Amniotic stem cell (primary cell): Measurements from ENCODE around the gene HSFX1.
"Not testable (repeated sequence)": the region's sequence is repeated elsewhere in the genome, so short reads cannot be mapped to it uniquely, and the experiment has no call there.

ENCODE experiments used
- DNase-seq: peaks from one replicate; lab custom pipeline; 2025; lab: John Stamatoyannopoulos, UW

Gene HSFX1

GRCh38 chrX:149773768-149774167, at the start of gene HSFX1:
Gene HSFX1, plus strand, starts transcription at chrX:149774068. Its CDS starts 614 bp downstream, at chrX:149774682.
- not testable (repeated sequence) for DNase-seq

- DNase-seq, result not testable (repeated sequence)
Measured at GRCh38 chrX:149727308-149727707, 46.6 kb upstream of the HSFX1 start.

DNA sequence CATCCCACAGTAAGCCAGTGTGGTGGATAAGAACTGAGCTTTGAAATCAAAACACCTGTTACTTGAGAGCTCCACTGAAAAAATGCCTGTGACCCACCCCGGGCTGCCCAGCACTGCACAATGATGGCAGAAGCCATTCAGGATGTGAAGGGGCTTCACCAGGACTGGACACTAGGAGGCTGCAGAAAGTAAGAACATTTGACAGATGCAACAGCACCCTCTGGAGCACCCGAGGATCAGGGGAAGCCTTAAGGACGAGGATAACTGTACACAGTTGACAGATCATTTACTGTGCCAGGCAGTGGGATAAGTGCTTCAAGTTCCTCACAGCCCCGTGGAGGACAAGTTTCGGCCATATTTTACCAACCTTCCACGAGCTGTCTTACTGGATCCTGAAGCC, 31.6 kb upstream of the HSFX1 start:
- not testable (repeated sequence) for DNase-seq

GRCh38 chrX:149746390-149747007, 27.4 kb upstream of the HSFX1 start:
- DNase-seq, result not testable (repeated sequence)

DNA sequence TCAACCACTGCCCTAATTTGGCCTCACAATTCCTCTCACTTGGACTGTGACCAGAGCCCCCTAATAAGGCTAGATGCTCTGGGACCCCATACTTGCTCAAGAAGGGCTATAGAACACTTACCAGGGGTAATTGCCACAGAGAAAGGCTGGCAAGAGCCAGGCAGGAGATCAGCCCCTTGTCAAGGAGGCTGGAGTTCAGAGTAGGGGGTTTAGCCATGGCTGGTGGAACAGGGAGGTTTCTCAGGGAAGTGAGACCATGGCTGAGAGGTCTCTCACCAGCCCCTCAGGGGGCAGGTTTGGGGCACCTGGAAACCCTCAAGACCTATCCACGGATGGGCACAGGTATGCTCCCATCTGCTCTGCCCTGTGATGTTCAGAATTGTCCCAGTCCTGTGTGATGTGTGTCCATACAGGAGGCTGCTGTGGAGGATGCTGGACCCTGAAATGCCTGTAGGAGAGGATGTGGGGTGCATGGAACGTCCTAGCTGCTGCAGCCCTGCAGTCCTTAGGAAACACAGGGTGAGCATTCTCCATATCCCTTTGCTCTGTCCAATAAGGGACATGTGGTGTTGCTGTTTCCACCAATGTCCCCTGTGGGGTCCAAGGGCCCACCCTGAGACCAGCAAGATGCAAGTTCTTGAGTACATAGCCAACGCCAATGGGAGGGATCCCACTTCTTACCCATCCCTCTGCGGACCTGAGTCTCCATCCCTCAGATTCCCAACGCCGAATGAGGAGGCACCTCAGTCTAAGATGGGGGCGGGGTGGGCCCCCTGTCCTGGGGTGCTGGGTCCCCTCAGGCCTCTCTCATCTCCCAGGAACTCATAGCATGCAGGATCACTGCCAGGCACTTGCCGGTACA, 16.4 kb upstream of the HSFX1 start:
- no peak for DNase-seq

DNA sequence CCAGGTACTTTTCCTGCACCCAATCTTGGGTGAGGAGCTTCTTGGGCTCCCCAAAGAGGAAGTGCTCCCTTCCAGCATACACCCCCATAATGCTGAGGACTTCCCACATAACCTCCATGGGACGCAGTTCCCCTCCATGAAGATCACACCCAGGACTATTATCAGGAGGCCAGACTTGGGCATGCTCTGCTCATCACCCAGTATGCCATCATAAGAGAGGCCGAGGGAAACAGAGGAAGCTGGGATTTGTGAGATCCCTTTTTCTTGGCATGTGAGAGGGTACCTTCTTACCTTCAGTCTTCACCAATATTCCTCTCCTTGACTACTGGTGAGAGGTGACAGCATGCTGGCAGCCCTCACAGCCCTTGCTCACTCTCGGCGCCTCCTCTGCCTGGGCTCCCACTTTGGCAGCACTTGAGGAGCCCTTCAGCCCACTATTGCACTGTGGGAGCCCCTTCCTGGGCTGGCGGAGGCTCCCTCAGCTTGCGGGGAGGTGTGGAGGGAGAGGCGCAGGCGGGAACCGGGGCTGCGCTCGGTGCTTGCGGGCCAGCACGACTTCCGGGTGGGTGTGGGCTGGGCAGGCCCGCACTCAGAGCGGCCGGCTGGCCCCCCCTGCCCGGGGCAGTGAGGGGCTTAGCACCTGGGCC, 15.7 kb upstream of the HSFX1 start:
- DNase-seq, result no peak

DNA sequence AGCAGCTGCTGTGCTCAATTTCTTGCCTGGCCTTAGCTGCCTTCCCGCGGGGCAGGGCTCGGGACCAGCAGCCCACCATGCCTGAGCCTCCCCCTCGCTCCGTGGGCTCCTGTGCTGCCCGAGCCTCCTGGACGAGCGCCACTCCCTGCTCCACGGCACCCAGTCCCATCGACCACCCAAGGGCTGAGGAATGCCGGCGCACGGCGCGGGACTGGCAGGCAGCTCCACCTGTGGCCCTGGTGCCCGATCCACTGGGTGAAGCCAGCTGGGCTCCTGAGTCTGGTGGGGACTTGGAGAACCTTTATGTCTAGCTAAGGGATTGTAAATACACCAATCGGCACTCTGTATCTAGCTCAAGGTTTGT, 15.2 kb upstream of the HSFX1 start:
- not testable (repeated sequence) for DNase-seq

DNA sequence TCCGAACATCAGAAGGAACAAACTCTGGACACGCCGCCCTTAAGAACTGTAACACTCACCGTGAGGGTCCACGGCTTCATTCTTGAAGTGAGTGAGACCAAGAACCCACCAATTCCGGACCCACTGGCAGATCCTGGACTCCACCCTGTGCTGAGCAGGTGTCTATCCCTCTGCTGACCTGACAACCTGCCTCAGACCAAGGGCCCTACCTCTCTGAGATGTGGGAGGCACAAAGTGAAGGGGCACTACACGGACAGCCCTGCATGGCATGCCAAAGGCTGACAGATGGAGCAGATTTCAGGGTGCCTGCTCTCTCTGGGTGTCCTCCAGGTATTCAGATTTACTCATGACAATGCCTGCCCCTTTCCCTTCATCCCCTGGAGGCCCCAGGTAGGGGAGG, 14.0 kb upstream of the HSFX1 start:
- no peak for DNase-seq

DNA sequence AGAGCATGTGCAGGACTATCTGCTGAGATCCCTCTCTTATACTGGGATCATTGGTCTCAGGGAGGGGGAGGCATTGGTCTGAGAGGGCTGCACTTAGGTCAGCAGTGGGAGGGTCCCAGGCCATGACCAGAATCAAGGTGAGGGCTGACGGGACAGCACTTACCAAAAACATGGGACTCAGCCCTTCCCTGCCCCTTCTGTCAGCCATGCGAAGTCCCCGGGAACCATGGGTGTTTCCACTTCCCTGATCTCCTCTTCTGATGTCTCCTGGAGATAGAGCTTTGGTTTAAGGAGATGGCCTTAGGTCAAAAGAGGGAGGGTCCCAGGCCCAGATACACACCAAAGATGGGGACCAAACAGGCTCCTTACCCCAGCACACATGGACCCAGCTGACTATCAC, 12.9 kb upstream of the HSFX1 start:
- no peak for DNase-seq

- not testable (repeated sequence) for DNase-seq
Measured at GRCh38 chrX:149761858-149762674, 11.8 kb upstream of the HSFX1 start.

DNA sequence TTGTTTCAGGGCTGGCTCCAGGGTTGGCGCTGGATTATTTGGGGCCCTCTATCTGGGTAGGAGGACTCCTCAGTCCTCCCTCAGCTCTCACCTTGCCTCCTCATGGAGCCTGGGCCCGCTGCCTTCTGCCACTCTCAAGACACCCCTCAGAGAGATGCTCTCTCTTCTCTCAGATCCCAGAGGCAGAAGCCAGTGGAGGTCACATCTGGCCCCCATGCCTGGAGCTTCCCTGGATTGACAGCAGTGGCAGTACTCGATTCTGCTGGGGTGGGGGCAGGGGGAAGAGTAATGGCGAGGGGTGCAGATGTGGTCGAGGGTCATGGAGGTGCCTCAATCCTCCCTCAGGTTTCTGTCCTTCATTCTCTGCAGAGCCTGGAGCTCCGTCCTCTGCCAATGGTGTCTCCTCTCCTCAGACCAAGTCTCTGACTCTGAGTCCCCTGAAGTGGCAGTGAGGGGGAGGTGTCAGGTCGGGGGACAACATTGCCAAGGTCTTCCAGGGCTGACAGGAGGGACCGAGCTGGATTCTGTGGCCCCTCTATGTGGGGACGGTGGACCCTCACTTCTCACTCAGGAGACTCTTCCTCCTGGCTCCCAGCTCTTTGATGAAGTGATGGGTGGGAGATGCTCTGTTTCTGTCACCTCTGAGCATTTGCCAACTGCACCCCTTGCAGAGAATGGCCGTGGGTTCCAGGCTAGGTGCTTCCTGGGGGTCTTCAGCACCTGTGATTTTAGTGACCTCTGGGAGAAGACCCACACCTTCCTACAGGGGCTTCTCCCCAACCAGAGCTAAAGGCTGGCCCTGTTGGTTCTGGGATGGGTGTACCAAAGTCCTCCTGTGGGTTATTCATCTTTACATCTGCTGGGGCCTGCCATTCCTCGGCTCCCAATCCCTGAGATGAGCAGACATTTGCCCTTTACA, 10.9 kb upstream of the HSFX1 start:
- DNase-seq, result no peak

DNA sequence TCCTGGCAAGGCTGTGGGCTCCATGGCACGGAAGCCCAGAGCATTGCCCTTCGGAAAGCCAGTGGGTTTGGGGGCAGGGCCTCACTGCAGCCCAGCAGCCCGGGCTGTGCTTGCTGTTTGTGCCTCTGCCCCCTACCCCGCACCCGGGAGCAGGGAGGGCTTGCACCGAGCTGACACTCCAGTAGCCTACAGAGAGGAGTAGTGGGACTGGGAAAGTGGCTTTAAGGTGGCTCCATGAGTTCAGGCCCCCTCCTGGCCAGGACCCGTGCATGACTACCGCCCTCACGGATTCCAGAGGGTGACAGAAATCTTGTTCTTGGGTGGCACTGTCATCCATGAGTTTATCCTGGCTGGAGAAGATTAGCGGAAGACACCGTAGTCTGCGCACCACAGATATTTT, 3.5 kb upstream of the HSFX1 start:
- DNase-seq, result not testable (repeated sequence)

- not testable (repeated sequence) for DNase-seq
Measured at GRCh38 chrX:149773026-149773425, 842 bp upstream of the HSFX1 start.

- not testable (repeated sequence) for DNase-seq
Measured at GRCh38 chrX:149777999-149778398, 4.1 kb downstream of the HSFX1 start.

GRCh38 chrX:149781727-149782126, 7.9 kb downstream of the HSFX1 start, which contains the start of gene MAGEA9:
Gene MAGEA9, plus strand, starts transcription at chrX:149781930. Its CDS starts 4,281 bp downstream, at chrX:149786211.
- DNase-seq, result not testable (repeated sequence)

GRCh38 chrX:149795531-149795930, 21.7 kb downstream of the HSFX1 start:
- not testable (repeated sequence) for DNase-seq

DNA sequence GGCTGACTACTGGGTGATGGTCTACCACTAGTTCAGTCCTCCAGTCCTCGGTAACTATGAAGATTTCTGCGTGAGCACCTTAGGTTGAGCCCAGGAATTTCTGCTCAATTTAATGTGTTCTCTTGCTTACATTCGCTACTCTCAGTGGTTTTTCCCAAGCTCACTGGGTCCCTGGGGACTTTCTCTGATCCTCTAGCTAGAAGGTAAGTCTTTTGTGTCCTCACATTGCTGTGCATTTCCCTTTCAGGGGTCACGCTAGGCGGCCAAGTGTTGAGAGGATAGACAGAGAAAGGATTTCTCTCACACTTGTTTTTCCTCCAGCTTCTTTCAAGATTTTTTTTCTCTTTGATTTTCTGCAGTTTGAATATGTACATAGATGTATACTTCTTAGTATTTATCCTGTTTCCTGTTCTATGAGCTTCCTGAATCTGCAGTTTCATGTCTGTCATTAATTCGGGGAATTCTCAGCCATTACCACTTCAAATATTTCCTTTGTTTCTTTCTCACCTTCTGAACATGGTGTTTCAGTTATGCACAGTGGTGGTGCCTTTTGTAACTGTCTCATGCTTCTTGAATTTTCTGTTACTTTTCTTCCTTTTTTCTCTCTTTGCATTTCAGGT, 25.3 kb downstream of the HSFX1 start:
- no peak for DNase-seq

DNA sequence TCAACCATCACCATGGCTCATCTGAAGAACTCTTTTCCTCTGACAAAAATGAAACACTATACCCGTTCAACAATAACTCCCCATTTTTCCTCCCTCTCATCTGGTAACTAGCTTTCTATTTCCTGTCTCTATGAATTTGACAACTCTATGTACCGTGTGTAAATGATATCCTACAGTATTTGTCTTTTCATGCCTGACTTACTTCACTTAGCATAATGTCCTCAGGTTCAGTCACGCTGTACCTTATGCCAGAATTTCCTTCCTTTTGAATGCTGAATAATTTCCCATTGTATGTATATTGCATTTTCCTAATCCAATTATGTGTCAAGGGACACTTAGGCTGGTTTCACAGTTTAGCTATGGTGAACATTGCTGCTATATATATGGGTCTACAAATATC, 26.1 kb downstream of the HSFX1 start:
- no peak for DNase-seq

- DNase-seq, result no peak
Measured at GRCh38 chrX:149803458-149804062, 29.7 kb downstream of the HSFX1 start.

GRCh38 chrX:149804102-149804501, 30.2 kb downstream of the HSFX1 start:
- DNase-seq, result no peak
